Tibial nerve (tissue), 3 donors: ENCODE data around the gene PTCRA.

Source experiments
- POLR2A ChIP-seq, 2 donors: fragments of 450-650 bp; IDR thresholded peaks; one replicate each; pipeline ENCODE4 v1.6.1; 2017; ENCODE audit warnings: antibody characterized with exemption in 2 of 2, mild to moderate bottlenecking in 2 of 2, moderate library complexity in 2 of 2
- TF ChIP-seq, protein P1 (sequence below), 5 experiments: fragments of 200-600 bp in 3 of 5; fragments of 450-650 bp in 2 of 5; sonication (generic) in 3 of 5; IDR thresholded peaks; one replicate each; pipeline ENCODE4 v1.5.1; 2016 to 2019; ENCODE audit warnings: antibody characterized with exemption in 5 of 5, mild to moderate bottlenecking in 3 of 5, moderate library complexity in 2 of 5

DNA sequence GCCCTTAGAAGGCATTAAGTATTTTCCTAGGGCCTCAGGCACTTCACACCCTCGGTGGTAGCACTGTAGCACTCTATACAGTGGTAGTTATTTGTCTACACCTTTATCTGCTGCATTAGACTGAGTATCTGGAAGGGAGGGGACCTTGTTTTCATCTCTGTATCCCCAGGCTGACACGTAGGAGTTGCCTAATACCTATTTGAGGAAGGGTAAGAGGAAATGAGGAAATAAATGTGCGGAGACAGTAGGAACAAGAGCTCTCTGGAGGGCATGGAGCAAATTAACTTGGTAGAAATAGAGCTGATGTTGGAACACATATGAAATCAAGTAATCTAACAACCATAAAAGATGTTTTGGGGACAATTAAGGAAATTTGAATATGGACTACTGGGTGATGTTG lies 17.4 kb downstream of the PTCRA start:
- TF ChIP-seq, protein P1, sequence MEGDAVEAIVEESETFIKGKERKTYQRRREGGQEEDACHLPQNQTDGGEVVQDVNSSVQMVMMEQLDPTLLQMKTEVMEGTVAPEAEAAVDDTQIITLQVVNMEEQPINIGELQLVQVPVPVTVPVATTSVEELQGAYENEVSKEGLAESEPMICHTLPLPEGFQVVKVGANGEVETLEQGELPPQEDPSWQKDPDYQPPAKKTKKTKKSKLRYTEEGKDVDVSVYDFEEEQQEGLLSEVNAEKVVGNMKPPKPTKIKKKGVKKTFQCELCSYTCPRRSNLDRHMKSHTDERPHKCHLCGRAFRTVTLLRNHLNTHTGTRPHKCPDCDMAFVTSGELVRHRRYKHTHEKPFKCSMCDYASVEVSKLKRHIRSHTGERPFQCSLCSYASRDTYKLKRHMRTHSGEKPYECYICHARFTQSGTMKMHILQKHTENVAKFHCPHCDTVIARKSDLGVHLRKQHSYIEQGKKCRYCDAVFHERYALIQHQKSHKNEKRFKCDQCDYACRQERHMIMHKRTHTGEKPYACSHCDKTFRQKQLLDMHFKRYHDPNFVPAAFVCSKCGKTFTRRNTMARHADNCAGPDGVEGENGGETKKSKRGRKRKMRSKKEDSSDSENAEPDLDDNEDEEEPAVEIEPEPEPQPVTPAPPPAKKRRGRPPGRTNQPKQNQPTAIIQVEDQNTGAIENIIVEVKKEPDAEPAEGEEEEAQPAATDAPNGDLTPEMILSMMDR (IDR thresholded peaks at IDR 0.05), result no peak
- no peak for TF ChIP-seq POLR2A (IDR thresholded peaks at IDR 0.05)
